Prostate gland (tissue), 2 donors: ENCODE data around the gene PFDN1. TPM values are rescaled to one million over a fixed set of nuclear protein-coding genes. Genes with fewer than 3 reads are reported as not detected.

Experiments
- DNase-seq: peaks from one replicate; pipeline ENCODE4 v3.0.0-alpha.2; 2019; ENCODE audit warnings: low spot score
- H3K27ac ChIP-seq, 2 donors: fragments of 200-600 bp; sonication (generic); 2 replicates each; pipeline ENCODE4 v1.5.1; 2017 to 2019
- H3K27me3 ChIP-seq: fragments of 200-600 bp; sonication (generic); replicated peaks from 2 replicates; pipeline ENCODE4 v1.5.1; 2019; ENCODE audit not compliant: insufficient read depth
- H3K36me3 ChIP-seq, 2 donors: fragments of 200-600 bp; sonication (generic); 1 replicate in 1 of 2; 2 replicates in 1 of 2; pipeline versions ENCODE4 v1.5.1 to v1.8.1; 2017 to 2019
- H3K4me1 ChIP-seq: fragments of 200-600 bp; sonication (generic); replicated peaks from 2 replicates; pipeline ENCODE4 v1.5.1; 2019
- H3K4me3 ChIP-seq, 2 donors: fragments of 200-600 bp; sonication (generic); 2 replicates each; pipeline ENCODE4 v1.5.1; 2017 to 2019
- H3K9me3 ChIP-seq: fragments of 200-600 bp; sonication (generic); 2 replicates; pipeline ENCODE4 v1.5.1; 2017
- CTCF ChIP-seq, 4 experiments: fragments of 200-600 bp in 2 of 4; fragments of 450-650 bp in 2 of 4; sonication (generic) in 2 of 4; IDR thresholded peaks; 1 replicate in 3 of 4; 2 replicates in 1 of 4; pipeline ENCODE4 v1.5.1; 2016 to 2019; ENCODE audit warnings: antibody characterized with exemption in 4 of 4, mild to moderate bottlenecking in 2 of 4, moderate library complexity in 2 of 4
- POLR2A ChIP-seq: fragments of 450-650 bp; IDR thresholded peaks from one replicate; pipeline ENCODE4 v1.6.1; 2016; ENCODE audit warnings: antibody characterized with exemption, mild to moderate bottlenecking
- POLR2AphosphoS5 ChIP-seq: sonication (generic); formaldehyde crosslinking; IDR thresholded peaks from one replicate; pipeline ENCODE4 v1.6.1; 2017; ENCODE audit warnings: antibody characterized with exemption
- WGBS: methylation state at CpG from one replicate; pipeline ENCODE4 v1.1.5; 2018; 5-methylcytosine and 5-hydroxymethylcytosine counted together
- intact Hi-C: fragments of 100-400 bp; cut with DNase I; formaldehyde crosslinking; loops from one replicate; pipeline ENCODE4 v1.14.2; 2022
- total RNA-seq, 2 donors: library from RNA; depleted of rRNA; stranded (reverse); fragments of >200 nt; gene quantifications; one replicate each; pipeline ENCODE4 v1.1.0, GENCODE V29; 2016

Gene PFDN1
- total RNA-seq, 2 donors from 2014 or later = 88.0 to 145 TPM

- Histone ChIP-seq H3K4me1 (peaks cover 9% of the 10 kb centered on the region), H3K27ac (no peak overlapping the region), H3K4me3 (no peak overlapping the region), H3K9me3 (no peaks in the 10 kb centered on the region), H3K36me3 (no peaks in the 10 kb centered on the region), H3K27me3 (no peaks in the 10 kb centered on the region)
- 56% methylated on average over 4 of the region's 4 CpGs for WGBS
- intact Hi-C loops = no loop called here
- TF ChIP-seq POLR2A (no peak), POLR2AphosphoS5 (no peak), CTCF (IDR thresholded peaks at IDR 0.05) (no peak)
- DNase-seq = no peak
Observed at GRCh38 chr5:140318792-140319191, 15.9 kb upstream of the PFDN1 start.

GRCh38 chr5:140317859-140318258 is 15.0 kb upstream of the PFDN1 start:
- Histone ChIP-seq H3K9me3 (no peaks in the 10 kb centered on the region), H3K36me3 (no peaks in the 10 kb centered on the region), H3K4me1 (no peaks in the 10 kb centered on the region), H3K27me3 (no peaks in the 10 kb centered on the region), H3K27ac (no peak overlapping the region), H3K4me3 (no peak overlapping the region)
- 78% methylated on average over 5 of the region's 5 CpGs for whole genome bisulfite sequencing
- intact Hi-C loops = no loop called here
- no peak for DNase-seq
- TF ChIP-seq POLR2A = no peak
- no peak for TF ChIP-seq POLR2AphosphoS5
- TF ChIP-seq CTCF (IDR thresholded peaks at IDR 0.05) = no peak

- no peaks in the 10 kb centered on the region for H3K4me1 ChIP-seq
- H3K27me3 ChIP-seq = no peaks in the 10 kb centered on the region
- intact Hi-C loops = no loop called here
- H3K4me3 ChIP-seq = no peak overlapping the region
- no peaks in the 10 kb centered on the region for H3K9me3 ChIP-seq
- H3K36me3 ChIP-seq = no peaks in the 10 kb centered on the region
- H3K27ac ChIP-seq = peak overlapping the region in 1 of 2 donors; percentile 8
- no peak for TF ChIP-seq POLR2AphosphoS5
- WGBS = 91% methylated on average over 7 of the region's 7 CpGs
- no peak for DNase-seq
Observed at GRCh38 chr5:140312791-140313189, 9.9 kb upstream of the PFDN1 start.

GRCh38 chr5:140312067-140312790 is 9.3 kb upstream of the PFDN1 start:
- H3K27ac ChIP-seq = peak overlapping the region; percentile 11 to 33
- no peak for DNase-seq
- no peaks in the 10 kb centered on the region for H3K27me3 ChIP-seq
- intact Hi-C loops = no loop called here
- no peak overlapping the region for H3K4me3 ChIP-seq
- no peaks in the 10 kb centered on the region for H3K36me3 ChIP-seq
- H3K4me1 ChIP-seq = no peaks in the 10 kb centered on the region
- no peak for TF ChIP-seq POLR2AphosphoS5
- no peak for TF ChIP-seq CTCF (IDR thresholded peaks at IDR 0.05)
- TF ChIP-seq POLR2A = no peak
- H3K9me3 ChIP-seq = no peaks in the 10 kb centered on the region
- 14% methylated on average over 4 of the region's 4 CpGs for WGBS

- H3K27ac ChIP-seq = no peak overlapping the region
Observed at GRCh38 chr5:140311011-140311467, 8.1 kb upstream of the PFDN1 start.

More at GRCh38 chr5:140311011-140311467, 8.1 kb upstream of the PFDN1 start:
- intact Hi-C loops = no loop called here
- TF ChIP-seq CTCF (IDR thresholded peaks at IDR 0.05) (no peak), POLR2A (no peak), POLR2AphosphoS5 (no peak)
- 79% methylated on average over 5 of the region's 5 CpGs for WGBS
- no peak for DNase-seq
- H3K36me3 ChIP-seq = no peaks in the 10 kb centered on the region
- no peaks in the 10 kb centered on the region for H3K9me3 ChIP-seq
- H3K27me3 ChIP-seq = no peaks in the 10 kb centered on the region
- H3K4me3 ChIP-seq = no peak overlapping the region
- no peaks in the 10 kb centered on the region for H3K4me1 ChIP-seq
